ENCODE measurements around the gene ONECUT1.
A peak's percentile ranks its signal among the peaks of the same experiment; 100 is the strongest.

The ONECUT1 gene

GRCh38 chr15:52731732-52732470, 58.2 kb downstream of the ONECUT1 start:
- DNase-seq (ENCODE audit: low spot score) = no peak

GRCh38 chr15:52731004-52731403, 59.1 kb downstream of the ONECUT1 start:
- DNase-seq (ENCODE audit: low spot score) = no peak

DNA sequence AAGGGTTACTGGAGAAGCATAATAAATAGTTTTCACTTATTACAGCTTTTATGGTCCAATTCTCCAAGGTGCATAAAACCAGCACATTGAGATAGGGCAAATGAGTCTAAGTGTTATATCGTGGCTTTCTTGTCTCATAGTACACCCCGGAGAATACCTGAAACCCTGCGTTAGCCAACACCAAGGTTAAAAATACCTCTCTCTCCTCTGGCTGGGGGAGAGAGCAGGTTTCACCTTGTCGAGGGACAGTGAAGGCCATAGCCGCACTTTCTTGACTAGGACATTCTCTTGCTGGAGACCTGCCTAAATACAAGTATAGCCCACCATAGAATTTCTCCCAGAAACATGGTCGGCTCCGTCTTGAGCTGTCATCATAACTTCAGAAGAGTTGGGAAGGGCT, 59.5 kb downstream of the ONECUT1 start:
- DNase-seq (ENCODE audit: low spot score) = no peak

DNA sequence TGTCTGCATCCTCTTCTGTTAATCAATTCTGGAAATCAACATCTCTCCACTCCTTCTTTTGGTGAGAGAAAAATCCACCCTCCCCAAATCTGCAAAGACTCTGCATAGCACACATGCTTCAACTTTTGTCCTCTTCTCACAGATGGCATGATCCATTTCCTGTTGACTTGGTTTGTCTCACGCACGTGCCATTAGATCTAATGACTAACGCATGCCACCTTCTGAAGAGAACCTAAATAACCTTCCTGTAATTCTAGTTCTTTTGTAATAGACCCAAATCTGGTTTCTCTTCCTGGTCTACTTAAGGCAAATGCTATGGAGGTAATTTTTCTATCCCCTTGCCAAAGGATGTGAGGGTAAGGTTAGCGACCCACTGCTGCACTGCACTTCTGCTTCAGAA, 60.0 kb downstream of the ONECUT1 start:
- DNase-seq (ENCODE audit: low spot score) = no peak

DNA sequence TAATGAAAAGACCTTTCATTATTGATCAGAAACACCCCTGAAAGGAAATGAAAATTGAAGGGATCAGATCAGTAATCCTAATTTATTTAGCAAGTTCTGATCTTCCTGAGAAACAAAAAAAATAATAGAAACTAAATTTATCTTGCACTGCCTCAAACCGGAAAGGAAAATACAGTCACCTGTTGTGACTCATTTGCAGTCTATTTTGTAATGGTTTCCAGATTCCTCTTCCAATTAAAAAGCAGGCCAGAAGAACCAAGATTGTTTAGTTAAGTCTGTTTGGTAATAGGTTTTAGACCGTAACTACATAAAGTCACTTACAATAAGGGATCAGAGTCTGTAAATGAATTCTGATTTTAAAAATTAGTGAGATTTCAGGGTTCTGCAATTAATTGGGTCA, 61.2 kb downstream of the ONECUT1 start:
- peak; percentile 51 for DNase-seq (ENCODE audit: low spot score)

DNA sequence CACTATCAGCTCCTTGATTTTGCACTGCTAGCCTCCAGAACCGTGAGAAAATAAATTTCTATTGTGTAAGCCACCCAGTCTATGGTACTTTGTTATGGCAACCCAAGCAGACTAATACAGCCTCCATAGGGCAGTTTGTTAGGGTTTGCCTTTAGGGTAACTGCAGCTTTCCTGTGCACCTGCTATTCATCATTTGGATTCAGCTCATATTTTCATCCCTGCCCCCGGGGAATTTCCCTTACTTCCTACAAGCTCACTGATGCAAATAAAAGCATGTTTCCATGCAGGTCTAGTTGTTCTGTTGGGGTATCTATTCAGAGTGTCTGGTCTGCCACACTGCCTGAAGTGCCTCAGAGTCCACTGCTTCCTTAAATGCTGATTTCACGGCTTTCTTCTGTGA, 62.3 kb downstream of the ONECUT1 start:
- no peak for DNase-seq (ENCODE audit: low spot score)

DNA sequence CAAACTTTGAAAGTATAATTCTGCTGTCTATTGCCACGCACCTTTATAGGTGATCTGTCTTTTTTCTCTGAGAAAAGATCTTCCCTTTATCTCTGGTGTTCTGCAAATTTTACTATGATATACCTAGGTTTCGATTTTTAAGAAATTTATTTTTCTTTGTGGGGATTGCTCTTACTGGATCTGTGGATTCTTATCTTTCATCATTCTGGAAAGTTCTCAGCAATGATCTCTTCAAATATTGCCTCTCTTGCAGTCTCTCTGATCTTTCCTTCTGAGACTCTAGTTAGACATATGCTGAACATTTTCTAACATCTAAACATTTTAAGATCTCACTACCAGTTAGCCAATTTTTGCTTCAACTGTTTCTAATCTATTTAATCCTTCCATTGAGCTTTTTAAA, 63.9 kb downstream of the ONECUT1 start:
- no peak for DNase-seq (ENCODE audit: low spot score)

GRCh38 chr15:52718551-52718950, 71.6 kb downstream of the ONECUT1 start:
- DNase-seq (ENCODE audit: low spot score) = no peak

DNA sequence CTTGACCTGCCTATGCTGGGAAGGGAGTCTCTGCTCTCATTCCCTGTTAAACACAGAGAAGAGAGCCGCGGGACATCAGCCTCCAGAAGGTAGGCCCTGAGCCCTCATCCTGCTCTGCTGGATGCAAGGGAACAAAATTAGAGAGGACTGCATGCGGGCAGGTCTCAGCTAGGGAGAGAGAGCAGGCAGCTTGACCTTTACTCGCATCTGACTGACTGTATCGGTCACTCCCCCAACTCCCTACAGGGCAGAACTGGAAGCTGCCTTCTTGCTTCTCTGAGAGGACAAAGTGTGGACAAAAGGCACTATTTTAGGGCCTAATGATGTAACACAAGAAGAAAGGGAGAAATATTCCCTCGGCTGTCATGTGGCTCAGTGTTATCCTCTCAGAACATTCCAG, 72.2 kb downstream of the ONECUT1 start:
- DNase-seq (ENCODE audit: low spot score) = no peak

DNA sequence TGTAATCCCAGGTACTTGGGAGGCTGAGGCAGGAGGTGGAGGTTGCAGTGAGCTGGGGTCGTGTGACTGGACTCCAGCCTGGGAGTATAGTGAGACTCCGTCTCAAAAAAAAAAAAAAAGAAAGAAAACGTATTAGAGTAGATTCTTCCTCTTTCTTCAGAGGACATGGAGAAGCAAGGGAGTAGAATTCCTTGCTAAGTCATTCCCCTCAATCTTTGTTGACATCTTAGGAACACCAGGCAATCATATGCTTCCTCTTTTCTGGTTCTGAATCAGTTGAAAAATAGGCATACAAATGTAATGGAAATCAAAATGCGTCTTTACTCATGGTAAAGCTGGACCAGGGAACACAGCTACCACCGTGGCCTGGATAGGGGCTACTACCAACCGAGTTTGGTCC, 72.7 kb downstream of the ONECUT1 start:
- no peak for DNase-seq (ENCODE audit: low spot score)

GRCh38 chr15:52716536-52716935, 73.6 kb downstream of the ONECUT1 start:
- DNase-seq (ENCODE audit: low spot score) = no peak

DNA sequence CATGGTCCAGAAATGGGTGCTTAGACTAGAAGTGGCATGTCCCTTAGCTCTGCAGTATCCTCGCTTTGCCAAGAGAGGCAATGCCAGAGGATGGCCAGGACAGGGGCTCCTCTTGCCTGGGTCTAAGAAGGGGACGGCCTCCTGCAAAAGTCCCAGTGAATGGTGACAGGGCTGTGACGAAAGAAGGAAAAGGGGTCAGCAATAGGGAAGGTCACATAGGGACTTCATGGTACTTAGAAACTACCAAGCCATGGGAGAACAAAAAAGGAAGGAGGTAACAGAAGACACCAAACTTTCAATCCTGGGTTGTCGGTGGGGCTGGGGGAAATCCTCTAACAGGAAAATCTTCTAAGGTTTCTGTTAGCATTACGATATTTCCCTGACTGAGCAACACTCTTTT, 74.7 kb downstream of the ONECUT1 start:
- no peak for DNase-seq (ENCODE audit: low spot score)

DNA sequence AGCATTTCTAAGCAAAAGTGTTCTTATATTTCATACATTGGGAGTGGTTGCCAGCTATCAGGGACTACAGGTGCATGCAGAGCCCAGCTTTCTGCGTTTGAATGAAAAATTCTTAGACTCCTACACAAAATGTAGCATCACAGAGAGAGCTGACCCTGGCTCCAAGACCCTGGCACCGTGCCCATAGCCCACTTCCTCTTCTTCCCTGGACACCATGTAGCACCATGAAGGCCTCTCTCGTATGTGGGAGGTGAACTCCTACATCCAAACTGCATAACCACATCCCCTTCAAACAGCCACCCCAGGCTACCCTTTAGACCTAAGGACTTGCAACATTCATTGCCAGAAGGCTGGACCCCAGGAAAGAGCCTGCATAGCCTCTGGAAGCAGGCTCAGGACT, 75.2 kb downstream of the ONECUT1 start:
- DNase-seq (ENCODE audit: low spot score) = no peak

DNA sequence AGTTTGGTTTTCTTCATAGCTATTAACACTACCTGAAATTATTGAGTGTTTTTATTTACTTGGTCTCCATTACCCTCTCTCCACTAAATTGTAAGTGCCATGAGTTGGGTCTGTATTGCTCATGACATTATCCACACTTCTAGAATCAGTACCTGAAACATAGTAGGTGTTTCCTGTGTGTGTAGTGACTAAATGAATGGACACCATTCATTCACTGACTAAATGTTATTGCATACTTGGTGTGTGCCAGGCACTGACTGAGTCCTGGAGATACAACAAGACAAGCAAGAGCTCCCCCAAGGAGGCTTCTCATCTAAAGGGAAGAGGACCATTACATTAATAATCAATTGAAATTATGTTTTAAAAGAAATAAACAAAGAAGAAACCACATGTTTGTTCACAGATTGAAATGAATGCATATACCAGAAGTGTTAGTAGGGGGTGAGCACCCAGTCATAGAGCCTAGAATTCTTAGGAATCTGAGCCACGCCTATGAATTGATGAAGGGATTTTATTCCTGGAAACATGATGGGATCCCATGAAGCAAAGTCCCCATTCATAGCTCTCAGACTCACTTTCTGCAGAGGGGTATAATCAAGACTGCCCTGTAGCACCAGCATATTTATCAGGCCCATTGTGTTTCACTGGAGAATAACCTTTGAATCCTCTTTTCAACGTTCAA, 79.3 kb downstream of the ONECUT1 start:
- no peak for DNase-seq (ENCODE audit: low spot score)

DNA sequence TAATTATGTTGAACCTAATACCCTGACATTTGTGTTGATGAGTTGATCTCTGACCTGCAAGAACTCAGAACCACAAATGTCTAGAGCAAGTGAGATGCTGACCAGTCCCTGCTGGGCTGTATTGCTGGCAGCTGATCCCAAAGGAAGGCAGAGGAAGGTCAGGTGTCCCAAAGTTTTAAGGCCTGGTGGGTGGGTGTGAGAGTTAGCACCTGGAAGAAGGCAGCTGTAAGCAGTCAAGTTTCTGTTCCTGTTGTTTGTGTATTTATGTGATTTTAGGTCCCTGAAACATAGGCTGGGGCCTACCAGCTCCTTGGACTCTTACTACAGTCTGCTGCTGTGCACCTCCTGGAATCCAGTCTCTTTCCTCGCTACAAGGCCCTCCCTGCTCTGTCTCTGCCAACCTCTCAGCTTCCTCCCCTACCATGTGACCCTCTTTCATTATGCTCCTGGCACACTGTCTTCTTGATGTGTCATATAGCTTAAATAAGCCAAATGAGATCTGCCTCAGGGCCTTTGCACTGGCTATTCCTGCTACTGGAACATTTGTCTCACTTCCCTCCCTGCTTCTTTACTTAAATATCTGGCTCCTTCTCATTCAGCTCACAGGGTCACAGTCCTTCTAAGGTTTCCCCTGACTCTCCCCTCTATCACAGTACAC, 80.0 kb downstream of the ONECUT1 start:
- DNase-seq (ENCODE audit: low spot score) = no peak

DNA sequence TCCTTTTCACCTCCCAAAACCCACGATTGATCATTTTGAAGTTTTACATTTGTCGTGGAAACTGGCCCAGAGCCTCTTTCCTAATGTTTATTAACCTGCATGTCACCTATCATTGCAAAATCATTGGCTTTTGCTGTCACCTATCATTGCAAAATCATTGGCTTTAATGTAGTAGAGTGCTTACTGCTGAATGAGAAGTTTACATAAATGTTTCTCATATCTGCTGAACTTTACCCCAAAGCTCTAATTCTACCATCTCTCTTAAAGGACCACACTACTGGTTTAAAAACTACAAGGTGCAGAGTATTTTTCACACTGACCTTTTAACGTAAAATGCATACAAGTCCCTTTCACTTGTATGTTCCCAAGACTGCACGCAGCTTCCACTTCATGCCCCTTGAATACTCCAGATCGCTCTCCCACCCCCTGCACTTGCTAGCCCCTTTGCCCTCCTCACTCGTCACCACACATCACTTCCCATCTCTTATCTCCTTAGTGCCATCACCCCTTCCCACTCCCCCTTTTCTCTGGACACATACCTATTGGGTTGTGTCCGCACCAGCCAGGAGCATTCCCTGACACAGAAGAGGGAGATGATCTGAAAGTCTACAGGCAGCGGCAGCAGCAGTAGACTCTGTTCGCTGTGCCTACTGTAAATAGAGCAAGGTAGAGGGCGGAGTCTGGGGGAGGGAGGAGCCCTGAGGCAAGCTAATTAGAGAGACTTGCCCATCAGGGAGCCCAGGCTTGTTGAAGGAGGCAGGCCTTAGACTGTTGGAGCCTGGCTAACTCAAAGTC, 80.8 kb downstream of the ONECUT1 start:
- DNase-seq (ENCODE audit: low spot score) = no peak
